Gastrocnemius medialis (tissue), 4 donors: Measurements from ENCODE around the gene OR52H1. TPM values are rescaled to one million over a fixed set of nuclear protein-coding genes. Genes with fewer than 3 reads are reported as not detected.
A peak's percentile ranks its signal among the peaks of the same experiment; 100 is the strongest.

Source experiments
- ATAC-seq, 2 donors: fragments of 150-250 bp; one replicate each; pipeline ENCODE4 v1.9.1; 2016
- DNase-seq, 2 donors: peaks; one replicate each; pipeline ENCODE4 v3.0.0-alpha.2; 2019
- H3K27ac ChIP-seq, 4 donors: fragments of 200-600 bp; sonication (generic); 1 replicate in 1 of 4; 2 replicates in 3 of 4; pipeline ENCODE4 v1.5.1; 2016 to 2018; ENCODE audit warnings: mild to moderate bottlenecking in 2 of 4, moderate library complexity in 1 of 4
- H3K27me3 ChIP-seq, 3 donors: fragments of 200-600 bp; sonication (generic) in 2 of 3; 1 replicate in 1 of 3; 2 replicates in 2 of 3; pipeline versions ENCODE4 v1.5.1 to v1.6.0; 2016 to 2019; ENCODE audit warnings: mild to moderate bottlenecking in 1 of 3, moderate library complexity in 1 of 3
- H3K36me3 ChIP-seq, 2 donors: fragments of 200-600 bp; sonication (generic) in 1 of 2; one replicate each; pipeline ENCODE4 v1.5.1; 2017 to 2018
- H3K4me1 ChIP-seq, 2 donors: fragments of 200-600 bp; sonication (generic) in 1 of 2; one replicate each; pipeline ENCODE4 v1.5.1; 2016 to 2017; ENCODE audit warnings: mild to moderate bottlenecking in 2 of 2
- H3K4me3 ChIP-seq, 4 donors: fragments of 200-600 bp; sonication (generic) in 3 of 4; 1 replicate in 1 of 4; 2 replicates in 3 of 4; pipeline ENCODE4 v1.5.1; 2016 to 2019; ENCODE audit warnings: mild to moderate bottlenecking in 2 of 4
- H3K9me3 ChIP-seq, 3 donors: fragments of 200-600 bp; sonication (generic) in 2 of 3; 1 replicate in 1 of 3; 2 replicates in 2 of 3; pipeline ENCODE4 v1.5.1; 2016 to 2019
- CTCF ChIP-seq, 5 experiments: fragments of 450-650 bp in 3 of 5; fragments of 200-600 bp in 2 of 5; sonication (generic) in 2 of 5; IDR thresholded peaks in 4 of 5; conservative IDR thresholded peaks in 1 of 5; 1 replicate in 4 of 5; 2 replicates in 1 of 5; pipeline ENCODE4 v1.5.1; 2016 to 2019; ENCODE audit warnings: antibody characterized with exemption in 5 of 5, mild to moderate bottlenecking in 3 of 5, moderate library complexity in 3 of 5
- POLR2A ChIP-seq, 2 donors: fragments of 450-650 bp; IDR thresholded peaks; one replicate each; pipeline ENCODE4 v1.6.1; 2017; ENCODE audit warnings: antibody characterized with exemption in 2 of 2, mild to moderate bottlenecking in 2 of 2, moderate library complexity in 2 of 2
- in situ Hi-C, 4 donors: fragments of 200-750 bp; cut with MboI; loops; one replicate each; pipeline versions ENCODE4 v1.15.0 to v1.8.0; 2017; ENCODE audit warnings: low sequenced_read_pairs in 4 of 4
- intact Hi-C: fragments of 100-400 bp; cut with DNase I; formaldehyde crosslinking; loops from one replicate; pipeline ENCODE4 v1.15.1; 2023; ENCODE audit warnings: low total_unique reads
- total RNA-seq, 4 donors: library from RNA; depleted of rRNA; stranded (reverse); fragments of >200 nt; gene quantifications; one replicate each; pipeline versions ENCODE4 v1.1.0 to v1.2.3, GENCODE V29; 2016

OR52H1 gene
- not detected for total RNA-seq

GRCh38 chr11:5548440-5548839 is at the start of gene OR52H1:
TSS of gene OR52H1 (minus strand) at chr11:5548540. CDS start at chr11:5545505, 3,035 bp downstream.
- Histone ChIP-seq H3K27ac (no peak within 1 kb of the TSS), H3K9me3 (no peaks in the 10 kb centered on the region), H3K4me1 (no peaks in the 10 kb centered on the region), H3K27me3 (no peaks in the 10 kb centered on the region), H3K4me3 (no peak within 1 kb of the TSS), H3K36me3 (no peaks in the 10 kb centered on the region)
- no peak for ATAC-seq
- TF ChIP-seq POLR2A (IDR thresholded peaks at IDR 0.05) = no peak
- no peak for TF ChIP-seq CTCF (IDR thresholded peaks at IDR 0.05 in 4 of 5, conservative IDR thresholded peaks at IDR 0.05 in 1 of 5)
- intact Hi-C loops (no loop called here), in situ Hi-C loops (no loop called here)
- no peak for DNase-seq

- H3K4me1 ChIP-seq = no peaks in the 10 kb centered on the region
- H3K27me3 ChIP-seq = no peaks in the 10 kb centered on the region
- ATAC-seq = no peak
- no peak overlapping the region for H3K27ac ChIP-seq
- H3K36me3 ChIP-seq = no peaks in the 10 kb centered on the region
- no peak for DNase-seq
- H3K9me3 ChIP-seq = no peaks in the 10 kb centered on the region
- TF ChIP-seq CTCF (IDR thresholded peaks at IDR 0.05 in 4 of 5, conservative IDR thresholded peaks at IDR 0.05 in 1 of 5) (no peak), POLR2A (IDR thresholded peaks at IDR 0.05) (no peak)
- H3K4me3 ChIP-seq = no peak overlapping the region
- in situ Hi-C loops (no loop called here), intact Hi-C loops (no loop called here)
These were observed 49.6 kb upstream of the OR52H1 start for GRCh38 chr11:5597953-5598352.

GRCh38 chr11:5596607-5597201 is 48.4 kb upstream of the OR52H1 start, which contains the start of gene TRIM6:
TSS of gene TRIM6 (plus strand) at chr11:5596637. CDS start at chr11:5596898, 261 bp downstream.
- Histone ChIP-seq H3K4me3 (peak within 1 kb of the TSS; percentile 45 to 66 (median 54)), H3K27me3 (no peaks in the 10 kb centered on the region), H3K36me3 (no peaks in the 10 kb centered on the region), H3K4me1 (no peaks in the 10 kb centered on the region), H3K9me3 (no peaks in the 10 kb centered on the region), H3K27ac (peak within 1 kb of the TSS in 3 of 4 donors; percentile 14 to 40 (median 22))
- intact Hi-C loops = no loop called here
- in situ Hi-C loops = no loop called here
- DNase-seq = peak; percentile 2 to 19
- TF ChIP-seq CTCF (IDR thresholded peaks at IDR 0.05 in 4 of 5, conservative IDR thresholded peaks at IDR 0.05 in 1 of 5) (no peak), POLR2A (IDR thresholded peaks at IDR 0.05) (no peak)
- ATAC-seq = peak in 1 of 2 donors; percentile 39

- DNase-seq (no peak), ATAC-seq (no peak)
- Histone ChIP-seq H3K9me3 (no peaks in the 10 kb centered on the region), H3K4me3 (no peak overlapping the region), H3K4me1 (no peaks in the 10 kb centered on the region), H3K36me3 (no peaks in the 10 kb centered on the region), H3K27ac (no peak overlapping the region), H3K27me3 (no peaks in the 10 kb centered on the region)
- in situ Hi-C loops = no loop called here
- intact Hi-C loops = no loop called here
- no peak for TF ChIP-seq CTCF (IDR thresholded peaks at IDR 0.05 in 4 of 5, conservative IDR thresholded peaks at IDR 0.05 in 1 of 5)
- TF ChIP-seq POLR2A (IDR thresholded peaks at IDR 0.05) = no peak
These were observed 44.8 kb upstream of the OR52H1 start for GRCh38 chr11:5593146-5593545.

- Histone ChIP-seq H3K4me3 (no peak overlapping the region), H3K27me3 (no peaks in the 10 kb centered on the region), H3K36me3 (no peaks in the 10 kb centered on the region), H3K9me3 (no peaks in the 10 kb centered on the region), H3K27ac (no peak overlapping the region), H3K4me1 (no peaks in the 10 kb centered on the region)
- in situ Hi-C loops (no loop called here), intact Hi-C loops (no loop called here)
- TF ChIP-seq POLR2A (IDR thresholded peaks at IDR 0.05) (no peak), CTCF (IDR thresholded peaks at IDR 0.05 in 4 of 5, conservative IDR thresholded peaks at IDR 0.05 in 1 of 5) (no peak)
- DNase-seq (no peak), ATAC-seq (no peak)
These were observed 44.3 kb upstream of the OR52H1 start for GRCh38 chr11:5592615-5593014.
